Keratinocyte (primary cell): ENCODE measurements around the gene TRIP13. TPM values are rescaled to one million over a fixed set of nuclear protein-coding genes. Genes with fewer than 3 reads are reported as not detected.

Experiments
- DNase-seq: peaks from one replicate; pipeline ENCODE4 v3.0.0-alpha.2; 2011; ENCODE audit warnings: low read depth, missing footprints, low spot score
- FAIRE-seq: peaks from 2 replicates; lab custom pipeline; 2011; peaks lifted over from hg19 to GRCh38; lab: Jason Lieb, UNC
- H2AFZ ChIP-seq: 2 replicates; pipeline ENCODE4 v1.6.0; 2012; ENCODE audit warnings: low read length, control low read depth, inconsistent platforms; ENCODE audit not compliant: control insufficient read depth
- H3K27ac ChIP-seq: 2 replicates; pipeline ENCODE4 v1.5.1; 2011; ENCODE audit warnings: low read length; ENCODE audit not compliant: control insufficient read depth, insufficient read depth
- H3K27me3 ChIP-seq: 3 replicates; pipeline ENCODE4 v1.6.0; 2011; ENCODE audit warnings: low read length; ENCODE audit not compliant: control insufficient read depth, insufficient read depth; ENCODE audit errors: extremely low read depth
- H3K36me3 ChIP-seq, 2 experiments: 2 replicates in 1 of 2; 3 replicates in 1 of 2; pipeline ENCODE4 v1.5.1; 2011; ENCODE audit warnings: low read length in 2 of 2, mild to moderate bottlenecking in 1 of 2; ENCODE audit not compliant: control insufficient read depth in 2 of 2, insufficient read depth in 2 of 2; ENCODE audit errors: extremely low read depth in 1 of 2
- H3K4me1 ChIP-seq: 3 replicates; pipeline ENCODE4 v1.5.1; 2011; ENCODE audit warnings: low read length; ENCODE audit not compliant: control insufficient read depth, insufficient read depth; ENCODE audit errors: extremely low read depth
- H3K4me2 ChIP-seq: 3 replicates; pipeline ENCODE4 v1.6.0; 2011; ENCODE audit warnings: low read depth, low read length; ENCODE audit not compliant: control insufficient read depth, insufficient read depth; ENCODE audit errors: extremely low read depth
- H3K4me3 ChIP-seq, 3 experiments: fragments of 200-600 bp in 1 of 3; sonication (generic) in 1 of 3; 2 replicates in 2 of 3; 3 replicates in 1 of 3; pipeline ENCODE4 v1.5.1; 2011 to 2016; ENCODE audit warnings: low read length in 3 of 3, mild to moderate bottlenecking in 3 of 3, control low read depth in 2 of 3, inconsistent platforms in 1 of 3, low read depth in 1 of 3, mixed read lengths in 1 of 3, mixed run types in 1 of 3, moderate library complexity in 1 of 3; ENCODE audit not compliant: control insufficient read depth in 2 of 3, insufficient read depth in 2 of 3; ENCODE audit errors: extremely low read depth in 1 of 3
- H3K79me2 ChIP-seq: 2 replicates; pipeline ENCODE4 v1.6.0; 2012; ENCODE audit warnings: low read length; ENCODE audit not compliant: control insufficient read depth, insufficient read depth
- H3K9ac ChIP-seq: 3 replicates; pipeline ENCODE4 v1.6.0; 2011; ENCODE audit warnings: low read length; ENCODE audit not compliant: control insufficient read depth, insufficient read depth; ENCODE audit errors: extremely low read depth
- H3K9me1 ChIP-seq: 3 replicates; pipeline ENCODE4 v1.6.0; 2011; ENCODE audit warnings: low read length; ENCODE audit not compliant: control insufficient read depth, insufficient read depth; ENCODE audit errors: extremely low read depth
- H3K9me3 ChIP-seq: 2 replicates; pipeline ENCODE4 v1.5.1; 2012; ENCODE audit warnings: low read depth, low read length; ENCODE audit not compliant: control insufficient read depth
- H4K20me1 ChIP-seq: 3 replicates; pipeline ENCODE4 v1.6.0; 2011; ENCODE audit warnings: low read length; ENCODE audit not compliant: control insufficient read depth, insufficient read depth; ENCODE audit errors: extremely low read depth
- CTCF ChIP-seq, 3 experiments: IDR thresholded peaks in 1 of 3; conservative IDR thresholded peaks in 1 of 3; optimal IDR thresholded peaks in 1 of 3; 2 replicates in 2 of 3; 3 replicates in 1 of 3; pipeline versions ENCODE3 to v1.5.1; 2011; ENCODE audit warnings: low read length in 3 of 3, mild to moderate bottlenecking in 3 of 3, moderate library complexity in 2 of 3, control low read depth in 1 of 3, inconsistent platforms in 1 of 3; ENCODE audit not compliant: insufficient read depth in 2 of 3; ENCODE audit errors: extremely low read depth in 1 of 3
- EZH2 ChIP-seq: IDR thresholded peaks from one replicate; pipeline ENCODE4 v1.6.1; 2012; ENCODE audit warnings: inconsistent platforms, mild to moderate bottlenecking, low read length, moderate library complexity
- dilution Hi-C: fragments of 300-500 bp; cut with MboI; formaldehyde crosslinking; loops from one replicate; pipeline ENCODE4 v1.7.0; 2020; ENCODE audit warnings: low sequenced_read_pairs; ENCODE audit not compliant: extremely low pct_ligation_motif_present
- polyA plus RNA-seq, 5 experiments: library from polyadenylated mRNA; depleted of rRNA in 3 of 5; stranded (reverse) in 3 of 5; stranded (forward) in 1 of 5; unstranded in 1 of 5; fragments of >200 nt; gene quantifications; 1 replicate in 1 of 5; 2 replicates in 3 of 5; 3 replicates in 1 of 5; pipeline versions ENCODE4 v1.2.1 to v1.2.3, GENCODE V29; 2011 to 2012; ENCODE audit warnings: missing spikeins in 2 of 5, low read depth in 1 of 5, low replicate concordance in 1 of 5

TRIP13 gene
- polyA plus RNA-seq, 1 donor (not counting 4 experiments of a cell fraction or from before 2014, with no cell fraction given), result 37.8 TPM

GRCh38 chr5:893137-893506, 438 bp downstream of the TRIP13 start:
- H3K79me2 ChIP-seq, result peaks cover 65% of the 10 kb centered on the region
- no peaks in the 10 kb centered on the region for H3K27me3 ChIP-seq
- peak overlapping the region; percentile 78 for H2AFZ ChIP-seq
- H3K36me3 ChIP-seq, result peaks cover 16 to 44% of the 10 kb centered on the region in 2 experiments
- TF ChIP-seq CTCF (optimal IDR thresholded peaks at IDR 0.05 in 1 of 3, IDR thresholded peaks at IDR 0.05 in 1 of 3, conservative IDR thresholded peaks at IDR 0.05 in 1 of 3; ENCODE audit: extremely low read depth in 1 of 3, insufficient read depth in 2 of 3, low read length in 3 of 3) (no peak), EZH2 (no peak)
- no peaks in the 10 kb centered on the region for H3K9me3 ChIP-seq
- FAIRE-seq (no peak), DNase-seq (no peak)
- H4K20me1 ChIP-seq, result no peaks in the 10 kb centered on the region
- dilution Hi-C loops, result no loop called here
- peak overlapping the region; percentile 77 for H3K4me2 ChIP-seq
- H3K27ac ChIP-seq, result peak overlapping the region; percentile 93
- H3K4me3 ChIP-seq, result peak overlapping the region; percentile 82 to 86 (median 82)
- H3K9me1 ChIP-seq, result no peaks in the 10 kb centered on the region
- peak overlapping the region; percentile 96 for H3K9ac ChIP-seq
- peaks cover 18% of the 10 kb centered on the region for H3K4me1 ChIP-seq

- Histone ChIP-seq H2AFZ (no peak overlapping the region), H3K79me2 (peaks cover 60% of the 10 kb centered on the region), H3K9me3 (no peaks in the 10 kb centered on the region), H3K4me3 (peak overlapping the region; percentile 82 to 86 (median 82)), H3K4me2 (peak overlapping the region; percentile 77), H4K20me1 (no peaks in the 10 kb centered on the region), H3K4me1 (peaks cover 18% of the 10 kb centered on the region), H3K36me3 (peaks cover 12 to 38% of the 10 kb centered on the region in 2 experiments), H3K27ac (peak overlapping the region; percentile 93), H3K9ac (peak overlapping the region; percentile 96), H3K9me1 (no peaks in the 10 kb centered on the region), H3K27me3 (no peaks in the 10 kb centered on the region)
- DNase-seq, result no peak
- FAIRE-seq, result no peak
- dilution Hi-C loops, result no loop called here
- no peak for TF ChIP-seq CTCF (optimal IDR thresholded peaks at IDR 0.05 in 1 of 3, IDR thresholded peaks at IDR 0.05 in 1 of 3, conservative IDR thresholded peaks at IDR 0.05 in 1 of 3; ENCODE audit: extremely low read depth in 1 of 3, insufficient read depth in 2 of 3, low read length in 3 of 3)
- no peak for TF ChIP-seq EZH2
Observed at GRCh38 chr5:893711-894110, 1.0 kb downstream of the TRIP13 start.
